ENCODE measurements around the gene TM6SF1.

TM6SF1 gene

GRCh38 chr15:83099290-83099689 is 8.2 kb upstream of the TM6SF1 start:
- DNase-seq (ENCODE audit: low spot score in 2 of 2) = no peak
- no peak overlapping the region for H3K4me3 ChIP-seq
- H3K4me1 ChIP-seq = peaks cover 12% of the 10 kb centered on the region
- H3K9me3 ChIP-seq = peaks cover 9% of the 10 kb centered on the region
- in situ Hi-C loops (cut with MboI; ENCODE audit: low sequenced_read_pairs) = no loop called here
- no peaks in the 10 kb centered on the region for H3K36me3 ChIP-seq (replicated peaks)
- peaks cover 12% of the 10 kb centered on the region; the same call in 1 of the 2 replicates for H3K27me3 ChIP-seq (ENCODE audit: low read depth)

GRCh38 chr15:83100097-83100646 is 7.3 kb upstream of the TM6SF1 start:
- in situ Hi-C loops (cut with MboI; ENCODE audit: low sequenced_read_pairs) = no loop called here

DNA sequence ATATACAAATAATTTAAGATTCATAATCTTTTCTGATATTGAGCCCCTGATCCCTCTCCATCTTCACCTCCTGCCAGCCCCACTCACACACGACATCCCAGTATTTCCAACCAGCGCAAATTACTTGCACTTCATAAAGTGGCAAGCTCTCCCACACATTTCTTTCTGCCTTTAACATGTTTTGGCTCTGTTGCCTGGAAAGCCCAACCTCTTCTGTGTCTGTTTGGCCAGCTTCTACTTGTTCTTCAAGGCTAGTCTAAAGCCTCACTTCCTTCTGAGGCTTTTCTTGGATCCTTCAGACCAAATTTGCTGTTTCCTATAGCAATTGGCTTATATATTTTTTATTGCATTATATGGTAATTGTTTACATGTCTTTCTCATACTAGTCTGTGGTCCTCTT is 5.1 kb upstream of the TM6SF1 start:
- DNase-seq (ENCODE audit: low spot score in 2 of 2) = no peak
- in situ Hi-C loops (cut with MboI; ENCODE audit: low sequenced_read_pairs) = no loop called here
- peaks cover 6% of the 10 kb centered on the region for H3K9me3 ChIP-seq
- no peak overlapping the region for H3K4me3 ChIP-seq
- peaks cover 8% of the 10 kb centered on the region; the same call in 1 of the 2 replicates for H3K27me3 ChIP-seq (ENCODE audit: low read depth)
- peaks cover 18% of the 10 kb centered on the region for H3K4me1 ChIP-seq
- H3K36me3 ChIP-seq (replicated peaks) = no peaks in the 10 kb centered on the region

More at GRCh38 chr15:83100097-83100646, 7.3 kb upstream of the TM6SF1 start:
- Histone ChIP-seq H3K9me3 (peaks cover 9% of the 10 kb centered on the region), H3K36me3 (replicated peaks) (no peaks in the 10 kb centered on the region), H3K4me1 (peaks cover 12% of the 10 kb centered on the region), H3K4me3 (no peak overlapping the region), H3K27me3 (ENCODE audit: low read depth) (peaks cover 12% of the 10 kb centered on the region; the same call in 1 of the 2 replicates)
- DNase-seq (ENCODE audit: low spot score in 2 of 2) = peak; percentile 43

- Histone ChIP-seq H3K27me3 (ENCODE audit: low read depth) (peaks cover 5% of the 10 kb centered on the region; the same call in 1 of the 2 replicates), H3K36me3 (replicated peaks) (no peaks in the 10 kb centered on the region), H3K4me1 (peaks cover 25% of the 10 kb centered on the region), H3K9me3 (no peaks in the 10 kb centered on the region), H3K4me3 (no peak overlapping the region)
- no peak for DNase-seq (ENCODE audit: low spot score in 2 of 2)
- in situ Hi-C loops (cut with MboI; ENCODE audit: low sequenced_read_pairs) = no loop called here
These were observed 3.3 kb upstream of the TM6SF1 start for GRCh38 chr15:83104141-83104540.

DNA sequence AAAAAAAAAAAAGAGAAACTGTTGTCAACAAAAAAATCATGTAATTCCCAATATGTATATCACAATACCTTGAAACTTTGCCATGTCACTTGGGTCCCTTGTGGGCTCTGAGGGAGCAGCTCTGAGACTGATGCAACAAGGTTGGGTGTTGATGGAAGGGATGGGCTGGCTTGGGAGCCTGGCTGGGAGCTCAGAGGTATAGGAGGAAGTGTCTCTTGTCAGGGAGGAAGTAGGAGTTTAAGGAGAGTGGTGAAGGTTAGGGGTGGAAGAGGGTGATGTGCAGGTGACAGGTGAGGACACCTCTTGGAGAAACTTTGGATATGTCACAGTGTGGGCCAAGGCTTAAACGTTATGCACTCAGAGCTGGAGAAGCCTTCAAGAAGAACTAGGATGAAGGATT is 2.0 kb upstream of the TM6SF1 start:
- no peaks in the 10 kb centered on the region for H3K36me3 ChIP-seq (replicated peaks)
- H3K4me3 ChIP-seq = no peak overlapping the region
- H3K9me3 ChIP-seq = no peaks in the 10 kb centered on the region
- peaks cover 13% of the 10 kb centered on the region for H3K4me1 ChIP-seq
- 0 out of 2 replicates have a peak, but pooled peaks cover 3% of the 10 kb centered on the region for H3K27me3 ChIP-seq (ENCODE audit: low read depth)
- in situ Hi-C loops (cut with MboI; ENCODE audit: low sequenced_read_pairs) = no loop called here
- DNase-seq (ENCODE audit: low spot score in 2 of 2) = peak in 1 of 2 experiments; percentile 8

GRCh38 chr15:83107841-83108181 is 366 bp downstream of the TM6SF1 start:
- in situ Hi-C loops (cut with MboI; ENCODE audit: low sequenced_read_pairs) = no loop called here
- Histone ChIP-seq H3K4me3 (peak overlapping the region; percentile 46), H3K4me1 (peaks cover 13% of the 10 kb centered on the region), H3K9me3 (no peaks in the 10 kb centered on the region), H3K36me3 (replicated peaks) (no peaks in the 10 kb centered on the region), H3K27me3 (ENCODE audit: low read depth) (0 out of 2 replicates have a peak, but pooled peaks cover 3% of the 10 kb centered on the region)
- DNase-seq (ENCODE audit: low spot score in 2 of 2) = no peak

DNA sequence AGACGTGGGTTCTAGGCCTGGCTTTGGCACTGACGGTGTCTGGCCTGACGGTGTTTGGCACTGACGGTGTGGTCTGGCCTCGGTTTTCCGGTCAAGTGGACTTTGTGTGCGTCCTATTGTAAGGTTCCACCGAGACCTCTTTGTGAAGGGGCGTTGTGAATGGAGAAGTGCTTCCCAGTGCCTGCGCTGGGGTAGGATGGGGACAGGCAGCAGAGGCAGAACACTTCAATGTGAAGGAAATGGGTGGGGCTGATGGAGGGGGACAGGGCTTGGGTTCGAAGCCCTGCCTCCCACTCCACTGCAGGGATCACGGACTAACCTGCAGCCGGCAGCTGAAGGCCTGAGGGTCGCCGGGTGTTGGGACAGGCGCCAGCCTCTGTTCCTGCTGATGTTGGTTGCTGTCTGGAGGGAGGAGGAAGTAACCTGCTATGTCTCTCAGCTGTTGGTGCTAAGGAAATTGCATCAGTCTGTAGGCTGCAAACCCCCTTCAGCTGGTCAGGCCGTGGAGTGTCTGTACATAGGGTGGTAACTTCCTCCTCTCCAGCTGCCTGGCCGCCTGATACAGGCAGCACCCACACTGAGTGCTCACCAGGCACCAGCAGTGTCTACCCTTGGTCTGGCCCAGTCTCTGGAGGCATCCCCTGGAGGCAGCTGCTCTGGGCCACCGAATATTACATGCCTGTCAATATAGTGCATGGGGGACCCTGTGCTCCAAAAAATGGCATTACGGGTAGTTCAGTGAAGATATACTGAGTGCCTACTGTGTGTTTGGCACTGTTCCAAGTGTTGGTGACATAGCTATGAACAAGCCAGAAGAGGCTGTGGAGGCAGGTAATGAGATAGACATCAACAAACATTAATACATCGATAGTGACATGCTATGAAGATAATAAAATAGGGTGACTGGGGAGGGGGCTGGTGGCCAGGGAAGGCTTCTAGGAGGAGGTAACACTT is 1.1 kb downstream of the TM6SF1 start:
- H3K27me3 ChIP-seq (ENCODE audit: low read depth) = 0 out of 2 replicates have a peak, but pooled peaks cover 3% of the 10 kb centered on the region
- peak in 1 of 2 experiments; percentile 33 for DNase-seq (ENCODE audit: low spot score in 2 of 2)

DNA sequence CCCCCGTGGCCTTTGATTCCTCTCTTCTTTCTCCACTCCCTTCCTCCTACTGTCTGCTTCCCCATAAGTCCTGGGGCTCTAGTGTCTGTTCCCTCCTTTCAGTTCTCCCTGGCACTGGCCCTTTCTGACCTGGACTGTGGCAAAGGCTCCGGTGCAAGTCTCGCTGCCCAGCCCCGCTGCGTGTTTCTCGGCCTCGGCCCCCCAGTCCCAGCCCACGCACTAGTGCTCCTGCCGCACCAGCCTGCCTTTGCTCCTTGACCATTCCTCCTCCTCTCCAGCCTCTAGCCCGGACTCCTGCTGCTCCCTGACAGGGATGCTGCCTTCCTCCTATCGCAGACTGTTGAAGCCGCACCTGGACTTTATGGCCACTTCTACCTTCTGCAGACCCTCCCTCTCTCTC is 2.1 kb downstream of the TM6SF1 start:
- Histone ChIP-seq H3K9me3 (no peaks in the 10 kb centered on the region), H3K4me3 (no peak overlapping the region), H3K4me1 (peaks cover 13% of the 10 kb centered on the region), H3K27me3 (ENCODE audit: low read depth) (0 out of 2 replicates have a peak, but pooled peaks cover 3% of the 10 kb centered on the region), H3K36me3 (replicated peaks) (no peaks in the 10 kb centered on the region)
- in situ Hi-C loops (cut with MboI; ENCODE audit: low sequenced_read_pairs) = no loop called here
- DNase-seq (ENCODE audit: low spot score in 2 of 2) = no peak

More for the DNA sequence above, 1.1 kb downstream of the TM6SF1 start:
- Histone ChIP-seq H3K36me3 (replicated peaks) (no peaks in the 10 kb centered on the region), H3K9me3 (no peaks in the 10 kb centered on the region), H3K4me3 (peak overlapping the region; percentile 46), H3K4me1 (peaks cover 13% of the 10 kb centered on the region)
- in situ Hi-C loops (cut with MboI; ENCODE audit: low sequenced_read_pairs) = no loop called here

- in situ Hi-C loops (cut with MboI; ENCODE audit: low sequenced_read_pairs) = no loop called here
- Histone ChIP-seq H3K36me3 (replicated peaks) (no peaks in the 10 kb centered on the region), H3K4me1 (peaks cover 13% of the 10 kb centered on the region), H3K9me3 (no peaks in the 10 kb centered on the region), H3K27me3 (ENCODE audit: low read depth) (0 out of 2 replicates have a peak, but pooled peaks cover 3% of the 10 kb centered on the region), H3K4me3 (no peak overlapping the region)
- no peak for DNase-seq (ENCODE audit: low spot score in 2 of 2)
These were observed 2.9 kb downstream of the TM6SF1 start for GRCh38 chr15:83110381-83110780.

- no peak for DNase-seq (ENCODE audit: low spot score in 2 of 2)
- Histone ChIP-seq H3K36me3 (replicated peaks) (no peaks in the 10 kb centered on the region), H3K27me3 (ENCODE audit: low read depth) (0 out of 2 replicates have a peak, but pooled peaks cover 3% of the 10 kb centered on the region), H3K4me3 (no peak overlapping the region), H3K4me1 (peaks cover 13% of the 10 kb centered on the region), H3K9me3 (no peaks in the 10 kb centered on the region)
- in situ Hi-C loops (cut with MboI; ENCODE audit: low sequenced_read_pairs) = no loop called here
These were observed 3.7 kb downstream of the TM6SF1 start for GRCh38 chr15:83111149-83111548.

DNA sequence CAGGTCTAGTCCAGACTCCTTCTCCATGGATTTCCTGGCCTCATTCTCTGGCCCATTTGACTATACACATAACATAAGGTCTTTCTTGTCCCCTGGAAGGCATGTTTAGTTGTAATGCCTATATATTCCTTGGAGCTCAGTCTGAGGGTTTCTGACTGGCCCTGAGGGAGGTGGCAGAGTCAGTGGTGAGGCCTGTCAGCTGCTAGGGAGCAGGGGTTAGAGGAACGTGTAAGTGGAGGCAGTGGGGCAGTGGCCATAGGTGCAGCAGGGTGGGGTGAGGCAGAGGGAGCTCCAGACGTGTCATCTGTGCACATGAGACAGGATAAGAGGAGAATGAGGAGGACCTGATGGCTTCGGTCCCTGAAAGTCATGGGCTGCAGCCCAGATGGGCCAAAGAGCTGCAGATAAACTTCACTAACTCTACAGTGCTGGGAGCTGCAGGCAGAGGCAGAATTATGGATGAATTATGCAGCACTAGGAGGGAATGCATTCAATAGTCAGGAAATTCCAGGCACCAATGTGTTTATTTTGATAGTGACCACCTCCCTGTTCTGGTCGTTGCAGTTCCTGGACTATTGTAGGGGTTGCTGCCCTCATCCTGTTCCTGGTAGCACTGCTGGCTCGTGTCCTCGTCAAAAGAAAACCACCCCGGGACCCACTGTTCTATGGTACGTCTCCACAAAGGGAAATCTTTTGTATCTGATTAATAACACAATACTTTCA is 4.9 kb downstream of the TM6SF1 start:
- no peak for DNase-seq (ENCODE audit: low spot score in 2 of 2)
- Histone ChIP-seq H3K9me3 (no peaks in the 10 kb centered on the region), H3K27me3 (ENCODE audit: low read depth) (0 out of 2 replicates have a peak, but pooled peaks cover 3% of the 10 kb centered on the region), H3K36me3 (replicated peaks) (no peaks in the 10 kb centered on the region), H3K4me3 (no peak overlapping the region), H3K4me1 (peaks cover 7% of the 10 kb centered on the region; the same call in 1 of the 2 replicates)
- in situ Hi-C loops (cut with MboI; ENCODE audit: low sequenced_read_pairs) = no loop called here

- Histone ChIP-seq H3K27me3 (ENCODE audit: low read depth) (no peaks in the 10 kb centered on the region), H3K4me1 (peaks cover 4% of the 10 kb centered on the region; the same call in 1 of the 2 replicates), H3K36me3 (replicated peaks) (no peaks in the 10 kb centered on the region), H3K4me3 (no peak overlapping the region), H3K9me3 (no peaks in the 10 kb centered on the region)
- in situ Hi-C loops (cut with MboI; ENCODE audit: low sequenced_read_pairs) = no loop called here
- DNase-seq (ENCODE audit: low spot score in 2 of 2) = no peak
These were observed 5.5 kb downstream of the TM6SF1 start for GRCh38 chr15:83112956-83113299.

- DNase-seq (ENCODE audit: low spot score in 2 of 2) = no peak
- Histone ChIP-seq H3K36me3 (replicated peaks) (no peaks in the 10 kb centered on the region), H3K4me3 (no peak overlapping the region), H3K9me3 (no peaks in the 10 kb centered on the region), H3K27me3 (ENCODE audit: low read depth) (no peaks in the 10 kb centered on the region), H3K4me1 (no peaks in the 10 kb centered on the region)
- in situ Hi-C loops (cut with MboI; ENCODE audit: low sequenced_read_pairs) = no loop called here
These were observed 6.6 kb downstream of the TM6SF1 start for GRCh38 chr15:83113881-83114674.

All from HAP-1 (cell line).